ENCODE data around the gene FAM118A.

- TF ChIP-seq, protein P1, sequence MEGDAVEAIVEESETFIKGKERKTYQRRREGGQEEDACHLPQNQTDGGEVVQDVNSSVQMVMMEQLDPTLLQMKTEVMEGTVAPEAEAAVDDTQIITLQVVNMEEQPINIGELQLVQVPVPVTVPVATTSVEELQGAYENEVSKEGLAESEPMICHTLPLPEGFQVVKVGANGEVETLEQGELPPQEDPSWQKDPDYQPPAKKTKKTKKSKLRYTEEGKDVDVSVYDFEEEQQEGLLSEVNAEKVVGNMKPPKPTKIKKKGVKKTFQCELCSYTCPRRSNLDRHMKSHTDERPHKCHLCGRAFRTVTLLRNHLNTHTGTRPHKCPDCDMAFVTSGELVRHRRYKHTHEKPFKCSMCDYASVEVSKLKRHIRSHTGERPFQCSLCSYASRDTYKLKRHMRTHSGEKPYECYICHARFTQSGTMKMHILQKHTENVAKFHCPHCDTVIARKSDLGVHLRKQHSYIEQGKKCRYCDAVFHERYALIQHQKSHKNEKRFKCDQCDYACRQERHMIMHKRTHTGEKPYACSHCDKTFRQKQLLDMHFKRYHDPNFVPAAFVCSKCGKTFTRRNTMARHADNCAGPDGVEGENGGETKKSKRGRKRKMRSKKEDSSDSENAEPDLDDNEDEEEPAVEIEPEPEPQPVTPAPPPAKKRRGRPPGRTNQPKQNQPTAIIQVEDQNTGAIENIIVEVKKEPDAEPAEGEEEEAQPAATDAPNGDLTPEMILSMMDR (IDR thresholded peaks at IDR 0.05) = no peak
- no peak for TF ChIP-seq EP300 (IDR thresholded peaks at IDR 0.05)
Measured at GRCh38 chr22:45265535-45265934, 44.2 kb upstream of the FAM118A start.
